HCT116 (cell line): ENCODE measurements around the gene NCOA1. TPM values are rescaled to one million over a fixed set of nuclear protein-coding genes. Genes with fewer than 3 reads are reported as not detected.

ENCODE experiments used
- ATAC-seq: fragments of 200-7000 bp; cut with Tn5 transposase; 2 replicates; pipeline ENCODE4 v1.9.1; 2020; ENCODE audit warnings: mild to moderate bottlenecking, moderate library complexity
- BruUV-seq: library from RNA; stranded (reverse); fragments of 400-500 nt; replicated peaks from 2 replicates; lab custom pipeline; 2021; lab: Mats Ljungman, UMichigan
- CTCF ChIA-PET: fragments of 300-600 bp; sonication (Branson Sonifier 250); formaldehyde crosslinking; loops from one replicate; lab custom pipeline; 2021; ENCODE audit warnings: antibody characterized with exemption; lab: Charles Lee
- POLR2A ChIA-PET: fragments of 300-600, 350-600 bp; sonication (Branson Sonifier 250); formaldehyde crosslinking; loops from one replicate; lab custom pipeline; 2021; ENCODE audit warnings: antibody characterized with exemption; lab: Charles Lee
- RAD21 ChIA-PET, 2 experiments: fragments of 300-600 bp; sonication (Branson Sonifier 250); formaldehyde crosslinking; loops; one replicate each; lab custom pipeline; 2023; ENCODE audit warnings: low total read pairs in 2 of 2; ENCODE audit not compliant: uncharacterized antibody in 2 of 2, unreplicated experiment in 2 of 2, low non-redundant PET in 1 of 2; lab: Charles Lee
- DNase-seq: peaks from one replicate; pipeline ENCODE4 v3.0.0-alpha.2; 2010; ENCODE audit warnings: low read depth, low spot score
- H2AFZ ChIP-seq: fragments of 200-600 bp; shearing (Covaris generic), sonication (generic); 2 replicates; pipeline ENCODE4 v1.6.1; 2017; ENCODE audit warnings: low read depth, mixed run types, mixed read lengths, antibody characterized with exemption, low read length; ENCODE audit not compliant: poor library complexity, severe bottlenecking
- H3K27ac ChIP-seq: 2 replicates; pipeline ENCODE4 v1.5.1; 2012; ENCODE audit warnings: low read depth, low read length
- H3K27me3 ChIP-seq: fragments of 200-600 bp; sonication (generic); 2 replicates; pipeline ENCODE4 v1.6.1; 2016; ENCODE audit warnings: mixed run types, low read length, mixed read lengths; ENCODE audit not compliant: insufficient read depth
- H3K36me3 ChIP-seq, 2 experiments: fragments of 200-500 bp in 1 of 2; fragments of 200-600 bp in 1 of 2; sonication (Bioruptor generic) in 1 of 2; sonication (generic) in 1 of 2; 2 replicates each; pipeline versions ENCODE4 v1.5.1 to v1.6.1; 2014 to 2016; ENCODE audit warnings: low read length in 2 of 2, inconsistent platforms in 1 of 2, mixed read lengths in 1 of 2, mixed run types in 1 of 2; ENCODE audit not compliant: insufficient read depth in 2 of 2, control insufficient read depth in 1 of 2
- H3K4me1 ChIP-seq, 2 experiments: fragments of 200-600 bp in 1 of 2; sonication (generic) in 1 of 2; 2 replicates each; pipeline versions ENCODE4 v1.5.1 to v1.6.1; 2012 to 2017; ENCODE audit warnings: low read length in 2 of 2, inconsistent platforms in 1 of 2, mild to moderate bottlenecking in 1 of 2, mixed read lengths in 1 of 2, mixed run types in 1 of 2, moderate library complexity in 1 of 2; ENCODE audit not compliant: insufficient read depth in 2 of 2, control insufficient read depth in 1 of 2
- H3K4me2 ChIP-seq: fragments of 200-600 bp; sonication (generic); 2 replicates; pipeline ENCODE4 v1.6.1; 2017; ENCODE audit warnings: mixed run types, low read length, mixed read lengths
- H3K4me3 ChIP-seq, 2 experiments: fragments of 200-600 bp in 1 of 2; sonication (generic) in 1 of 2; replicated peaks in 1 of 2; 2 replicates each; pipeline ENCODE4 v1.5.1; 2011 to 2016; ENCODE audit warnings: low read length in 2 of 2, control low read depth in 1 of 2, low read depth in 1 of 2, mild to moderate bottlenecking in 1 of 2, mixed read lengths in 1 of 2, mixed run types in 1 of 2
- H3K79me2 ChIP-seq: fragments of 200-600 bp; sonication (generic); 2 replicates; pipeline ENCODE4 v1.6.1; 2017; ENCODE audit warnings: mild to moderate bottlenecking, mixed run types, low read length, moderate library complexity, mixed read lengths; ENCODE audit not compliant: insufficient read depth
- H3K9ac ChIP-seq: fragments of 200-600 bp; sonication (generic); 2 replicates; pipeline ENCODE4 v1.6.1; 2016; ENCODE audit warnings: low read length, mixed read lengths
- H3K9me2 ChIP-seq: fragments of 200-600 bp; sonication (generic), shearing (Covaris generic); 2 replicates; pipeline ENCODE4 v1.6.1; 2017; ENCODE audit warnings: mixed run types, mild to moderate bottlenecking, moderate library complexity; ENCODE audit not compliant: insufficient read depth
- H3K9me3 ChIP-seq, 2 experiments: fragments of 200-500 bp in 1 of 2; fragments of 200-600 bp in 1 of 2; sonication (Bioruptor generic) in 1 of 2; sonication (generic) in 1 of 2; 2 replicates each; pipeline ENCODE4 v1.6.1; 2014 to 2017; ENCODE audit warnings: low read length in 2 of 2, mixed read lengths in 2 of 2, inconsistent platforms in 1 of 2, low read depth in 1 of 2, mild to moderate bottlenecking in 1 of 2, mixed run types in 1 of 2, moderate library complexity in 1 of 2; ENCODE audit not compliant: control insufficient read depth in 1 of 2, insufficient read depth in 1 of 2
- H4K20me1 ChIP-seq: fragments of 200-600 bp; sonication (generic), shearing (Covaris generic); 2 replicates; pipeline ENCODE4 v1.6.1; 2017; ENCODE audit warnings: mixed run types, mild to moderate bottlenecking, moderate library complexity; ENCODE audit not compliant: insufficient read depth
- CTCF ChIP-seq, 3 experiments: fragments of 200-600 bp in 1 of 3; sonication (generic) in 1 of 3; IDR thresholded peaks in 2 of 3; conservative IDR thresholded peaks in 1 of 3; 2 replicates each; pipeline ENCODE4 v1.5.1; 2012 to 2017; ENCODE audit warnings: low read depth in 2 of 3, low read length in 2 of 3, antibody characterized with exemption in 1 of 3, borderline replicate concordance in 1 of 3, control low read depth in 1 of 3, mild to moderate bottlenecking in 1 of 3, mixed read lengths in 1 of 3, mixed run types in 1 of 3, moderate library complexity in 1 of 3; ENCODE audit not compliant: insufficient read depth in 1 of 3
- EGR1 ChIP-seq: IDR thresholded peaks from 2 replicates; pipeline ENCODE4 v1.6.1; 2012; ENCODE audit warnings: low read depth
- ELF1 ChIP-seq: IDR thresholded peaks from 2 replicates; pipeline ENCODE4 v1.6.1; 2012; ENCODE audit warnings: low read depth, borderline replicate concordance
- EZH2phosphoT487 ChIP-seq: fragments of 200-600 bp; IDR thresholded peaks from 2 replicates; pipeline ENCODE4 v1.6.1; 2018; ENCODE audit warnings: antibody characterized with exemption, borderline replicate concordance
- MAX ChIP-seq: IDR thresholded peaks from 2 replicates; pipeline ENCODE4 v1.6.1; 2012
- POLR2A ChIP-seq: IDR thresholded peaks from 2 replicates; pipeline ENCODE4 v1.7.0; 2011; ENCODE audit warnings: borderline replicate concordance; ENCODE audit not compliant: insufficient read depth, insufficient read length; ENCODE audit errors: extremely low read depth
- RAD21 ChIP-seq: IDR thresholded peaks from 2 replicates; pipeline ENCODE4 v1.6.1; 2012; ENCODE audit warnings: low read depth, mild to moderate bottlenecking
- SP1 ChIP-seq: IDR thresholded peaks from 2 replicates; pipeline ENCODE4 v1.6.1; 2012; ENCODE audit warnings: low read depth
- SRF ChIP-seq: IDR thresholded peaks from 2 replicates; pipeline ENCODE4 v1.6.1; 2012; ENCODE audit warnings: low read depth
- TCF7L2 ChIP-seq: IDR thresholded peaks from 2 replicates; pipeline ENCODE4 v1.7.0; 2011; ENCODE audit warnings: borderline replicate concordance, inconsistent platforms; ENCODE audit not compliant: insufficient read depth, insufficient read length; ENCODE audit errors: extremely low read depth
- YY1 ChIP-seq: IDR thresholded peaks from 2 replicates; pipeline ENCODE4 v1.6.1; 2011; ENCODE audit warnings: low read length, low read depth, moderate library complexity, mild to moderate bottlenecking; ENCODE audit not compliant: insufficient replicate concordance; ENCODE audit errors: extremely low read depth
- ZFX ChIP-seq: fragments of 450-650 bp; IDR thresholded peaks from 2 replicates; pipeline ENCODE4 v1.6.1; 2017
- intact Hi-C: fragments of 100-400 bp; cut with micrococcal nuclease; formaldehyde crosslinking; loops from 2 replicates; pipeline ENCODE4 v1.10.0; 2022
- total RNA-seq: library from RNA; stranded (reverse); gene quantifications from one replicate; pipeline ENCODE4 v1.2.1, GENCODE V29; 2021; ENCODE audit not compliant: unreplicated experiment
- TF ChIP-seq, protein P1 (sequence below): IDR thresholded peaks from 2 replicates; pipeline ENCODE4 v1.6.1; 2011; ENCODE audit warnings: mild to moderate bottlenecking, low read length, moderate library complexity; ENCODE audit not compliant: insufficient replicate concordance; ENCODE audit errors: extremely low read depth

The NCOA1 gene
- total RNA-seq, 1 experiment from 2014 or later, result 10.4 TPM

DNA sequence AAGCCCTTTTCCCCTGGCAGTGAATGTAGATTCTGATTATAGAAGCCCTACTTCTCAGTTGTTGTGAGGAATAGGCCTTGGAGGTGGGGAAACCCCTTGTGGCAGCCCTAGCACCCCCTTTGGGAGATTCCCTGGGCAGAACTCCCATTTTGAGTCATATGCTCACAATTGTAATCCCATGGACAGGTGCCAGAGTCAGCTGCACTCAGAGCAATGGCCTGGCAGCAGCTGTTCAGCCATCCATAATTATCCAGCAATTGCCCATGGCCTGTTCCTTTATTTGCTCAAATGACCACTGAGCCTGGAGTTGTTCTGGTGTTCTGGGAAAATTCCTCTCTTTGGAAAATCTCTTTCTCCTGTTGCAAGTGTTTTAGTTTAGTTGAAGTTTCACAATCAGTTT, 230.4 kb downstream of the NCOA1 start (continued):
- no peak for TF ChIP-seq MAX
- no peak for TF ChIP-seq EZH2phosphoT487
- no peak for TF ChIP-seq SRF
- TF ChIP-seq SP1, result no peak

- no peak overlapping the region for H3K4me2 ChIP-seq
- H3K36me3 ChIP-seq, result no peaks in the 10 kb centered on the region
- H3K27me3 ChIP-seq, result no peaks in the 10 kb centered on the region
- no peak overlapping the region for H3K27ac ChIP-seq
- H3K9me3 ChIP-seq, result no peaks in the 10 kb centered on the region
- no peaks in the 10 kb centered on the region for H4K20me1 ChIP-seq
- ChIA-PET POLR2A (no interaction called here), CTCF (no interaction called here), RAD21 (no interaction called here)
- no peak for DNase-seq
- H3K9ac ChIP-seq, result no peak overlapping the region
- H3K4me1 ChIP-seq, result no peaks in the 10 kb centered on the region
- H3K4me3 ChIP-seq, result no peak overlapping the region
- ATAC-seq, result no peak
- intact Hi-C loops, result no loop called here
- BruUV-seq, result no TSS peak
- H3K9me2 ChIP-seq, result no peaks in the 10 kb centered on the region
- TF ChIP-seq TCF7L2 (no peak), ELF1 (no peak), CTCF (IDR thresholded peaks at IDR 0.05 in 2 of 3, conservative IDR thresholded peaks at IDR 0.05 in 1 of 3; ENCODE audit: borderline replicate concordance in 1 of 3, insufficient read depth in 1 of 3, low read depth in 2 of 3, low read length in 2 of 3) (no peak), POLR2A (no peak), SP1 (no peak), YY1 (no peak), RAD21 (no peak), ZFX (no peak), EGR1 (no peak), MAX (no peak)
- TF ChIP-seq, protein P1, sequence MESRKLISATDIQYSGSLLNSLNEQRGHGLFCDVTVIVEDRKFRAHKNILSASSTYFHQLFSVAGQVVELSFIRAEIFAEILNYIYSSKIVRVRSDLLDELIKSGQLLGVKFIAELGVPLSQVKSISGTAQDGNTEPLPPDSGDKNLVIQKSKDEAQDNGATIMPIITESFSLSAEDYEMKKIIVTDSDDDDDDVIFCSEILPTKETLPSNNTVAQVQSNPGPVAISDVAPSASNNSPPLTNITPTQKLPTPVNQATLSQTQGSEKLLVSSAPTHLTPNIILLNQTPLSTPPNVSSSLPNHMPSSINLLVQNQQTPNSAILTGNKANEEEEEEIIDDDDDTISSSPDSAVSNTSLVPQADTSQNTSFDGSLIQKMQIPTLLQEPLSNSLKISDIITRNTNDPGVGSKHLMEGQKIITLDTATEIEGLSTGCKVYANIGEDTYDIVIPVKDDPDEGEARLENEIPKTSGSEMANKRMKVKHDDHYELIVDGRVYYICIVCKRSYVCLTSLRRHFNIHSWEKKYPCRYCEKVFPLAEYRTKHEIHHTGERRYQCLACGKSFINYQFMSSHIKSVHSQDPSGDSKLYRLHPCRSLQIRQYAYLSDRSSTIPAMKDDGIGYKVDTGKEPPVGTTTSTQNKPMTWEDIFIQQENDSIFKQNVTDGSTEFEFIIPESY, result no peak
- H2AFZ ChIP-seq, result no peak overlapping the region
- no peaks in the 10 kb centered on the region for H3K79me2 ChIP-seq
Measured at GRCh38 chr2:24722141-24722790, 231.2 kb downstream of the NCOA1 start.
